ENCODE data around the gene IPO4.
A peak's percentile ranks its signal among the peaks of the same experiment; 100 is the strongest.

The IPO4 gene

GRCh38 chr14:24188251-24189058 is at the start of gene IPO4 (continued):
- TF ChIP-seq, protein P1, sequence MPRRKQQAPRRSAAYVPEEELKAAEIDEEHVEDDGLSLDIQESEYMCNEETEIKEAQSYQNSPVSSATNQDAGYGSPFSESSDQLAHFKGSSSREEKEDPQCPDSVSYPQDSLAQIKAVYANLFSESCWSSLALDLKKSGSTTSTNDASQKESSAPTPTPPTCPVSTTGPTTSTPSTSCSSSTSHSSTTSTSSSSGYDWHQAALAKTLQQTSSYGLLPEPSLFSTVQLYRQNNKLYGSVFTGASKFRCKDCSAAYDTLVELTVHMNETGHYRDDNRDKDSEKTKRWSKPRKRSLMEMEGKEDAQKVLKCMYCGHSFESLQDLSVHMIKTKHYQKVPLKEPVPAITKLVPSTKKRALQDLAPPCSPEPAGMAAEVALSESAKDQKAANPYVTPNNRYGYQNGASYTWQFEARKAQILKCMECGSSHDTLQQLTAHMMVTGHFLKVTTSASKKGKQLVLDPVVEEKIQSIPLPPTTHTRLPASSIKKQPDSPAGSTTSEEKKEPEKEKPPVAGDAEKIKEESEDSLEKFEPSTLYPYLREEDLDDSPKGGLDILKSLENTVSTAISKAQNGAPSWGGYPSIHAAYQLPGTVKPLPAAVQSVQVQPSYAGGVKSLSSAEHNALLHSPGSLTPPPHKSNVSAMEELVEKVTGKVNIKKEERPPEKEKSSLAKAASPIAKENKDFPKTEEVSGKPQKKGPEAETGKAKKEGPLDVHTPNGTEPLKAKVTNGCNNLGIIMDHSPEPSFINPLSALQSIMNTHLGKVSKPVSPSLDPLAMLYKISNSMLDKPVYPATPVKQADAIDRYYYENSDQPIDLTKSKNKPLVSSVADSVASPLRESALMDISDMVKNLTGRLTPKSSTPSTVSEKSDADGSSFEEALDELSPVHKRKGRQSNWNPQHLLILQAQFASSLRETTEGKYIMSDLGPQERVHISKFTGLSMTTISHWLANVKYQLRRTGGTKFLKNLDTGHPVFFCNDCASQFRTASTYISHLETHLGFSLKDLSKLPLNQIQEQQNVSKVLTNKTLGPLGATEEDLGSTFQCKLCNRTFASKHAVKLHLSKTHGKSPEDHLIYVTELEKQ (tag by site-specific recombination; IDR thresholded peaks at IDR 0.05; ENCODE audit: borderline replicate concordance): peak; percentile 84
- TF ChIP-seq ZNF433 (tag by site-specific recombination; IDR thresholded peaks at IDR 0.05; ENCODE audit: low read depth) (no peak), ZNF24 (tag by site-specific recombination; IDR thresholded peaks at IDR 0.05) (peak; percentile 93), ZNF645 (tag by site-specific recombination; IDR thresholded peaks at IDR 0.05) (no peak), ZBTB10 (tag by site-specific recombination; IDR thresholded peaks at IDR 0.05) (no peak), KLF7 (tag by site-specific recombination; IDR thresholded peaks at IDR 0.05; ENCODE audit: borderline replicate concordance) (peak; percentile 98), ZNF248 (tag by site-specific recombination; IDR thresholded peaks at IDR 0.05) (no peak), AEBP2 (tag by site-specific recombination; IDR thresholded peaks at IDR 0.05; ENCODE audit: borderline replicate concordance) (no peak), ZNF785 (tag by site-specific recombination; IDR thresholded peaks at IDR 0.05) (no peak), ZBTB17 (tag by site-specific recombination; IDR thresholded peaks at IDR 0.05) (peak; percentile 91), ZNF423 (tag by site-specific recombination; IDR thresholded peaks at IDR 0.05) (no peak; the same call in 1 of the 2 replicates), ZNF692 (tag by site-specific recombination; IDR thresholded peaks at IDR 0.05) (peak; percentile 82), ZNF626 (tag by site-specific recombination; IDR thresholded peaks at IDR 0.05) (no peak), ZNF292 (tag by site-specific recombination; IDR thresholded peaks at IDR 0.05; ENCODE audit: borderline replicate concordance, low read depth) (no peak), ZNF549 (tag by site-specific recombination; IDR thresholded peaks at IDR 0.05) (no peak), ZNF155 (tag by site-specific recombination; IDR thresholded peaks at IDR 0.05) (no peak), GLI2 (tag by site-specific recombination; IDR thresholded peaks at IDR 0.05; ENCODE audit: borderline replicate concordance, low read depth) (no peak; the same call in 1 of the 2 replicates), GFI1B (tag by site-specific recombination; IDR thresholded peaks at IDR 0.05) (0 out of 2 replicates have a peak, but pooled peaks have one; percentile 27), ZNF169 (tag by site-specific recombination; IDR thresholded peaks at IDR 0.05) (no peak), ZFP69B (tag by site-specific recombination; IDR thresholded peaks at IDR 0.05) (peak; percentile 73; the same call in 1 of the 2 replicates), ZFP3 (tag by site-specific recombination; IDR thresholded peaks at IDR 0.05; ENCODE audit: low read depth) (no peak)
- TF ChIP-seq, protein P2, sequence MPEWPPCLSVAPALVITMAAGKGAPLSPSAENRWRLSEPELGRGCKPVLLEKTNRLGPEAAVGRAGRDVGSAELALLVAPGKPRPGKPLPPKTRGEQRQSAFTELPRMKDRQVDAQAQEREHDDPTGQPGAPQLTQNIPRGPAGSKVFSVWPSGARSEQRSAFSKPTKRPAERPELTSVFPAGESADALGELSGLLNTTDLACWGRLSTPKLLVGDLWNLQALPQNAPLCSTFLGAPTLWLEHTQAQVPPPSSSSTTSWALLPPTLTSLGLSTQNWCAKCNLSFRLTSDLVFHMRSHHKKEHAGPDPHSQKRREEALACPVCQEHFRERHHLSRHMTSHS (tag by site-specific recombination; IDR thresholded peaks at IDR 0.05): no peak
- TF ChIP-seq, protein P3, sequence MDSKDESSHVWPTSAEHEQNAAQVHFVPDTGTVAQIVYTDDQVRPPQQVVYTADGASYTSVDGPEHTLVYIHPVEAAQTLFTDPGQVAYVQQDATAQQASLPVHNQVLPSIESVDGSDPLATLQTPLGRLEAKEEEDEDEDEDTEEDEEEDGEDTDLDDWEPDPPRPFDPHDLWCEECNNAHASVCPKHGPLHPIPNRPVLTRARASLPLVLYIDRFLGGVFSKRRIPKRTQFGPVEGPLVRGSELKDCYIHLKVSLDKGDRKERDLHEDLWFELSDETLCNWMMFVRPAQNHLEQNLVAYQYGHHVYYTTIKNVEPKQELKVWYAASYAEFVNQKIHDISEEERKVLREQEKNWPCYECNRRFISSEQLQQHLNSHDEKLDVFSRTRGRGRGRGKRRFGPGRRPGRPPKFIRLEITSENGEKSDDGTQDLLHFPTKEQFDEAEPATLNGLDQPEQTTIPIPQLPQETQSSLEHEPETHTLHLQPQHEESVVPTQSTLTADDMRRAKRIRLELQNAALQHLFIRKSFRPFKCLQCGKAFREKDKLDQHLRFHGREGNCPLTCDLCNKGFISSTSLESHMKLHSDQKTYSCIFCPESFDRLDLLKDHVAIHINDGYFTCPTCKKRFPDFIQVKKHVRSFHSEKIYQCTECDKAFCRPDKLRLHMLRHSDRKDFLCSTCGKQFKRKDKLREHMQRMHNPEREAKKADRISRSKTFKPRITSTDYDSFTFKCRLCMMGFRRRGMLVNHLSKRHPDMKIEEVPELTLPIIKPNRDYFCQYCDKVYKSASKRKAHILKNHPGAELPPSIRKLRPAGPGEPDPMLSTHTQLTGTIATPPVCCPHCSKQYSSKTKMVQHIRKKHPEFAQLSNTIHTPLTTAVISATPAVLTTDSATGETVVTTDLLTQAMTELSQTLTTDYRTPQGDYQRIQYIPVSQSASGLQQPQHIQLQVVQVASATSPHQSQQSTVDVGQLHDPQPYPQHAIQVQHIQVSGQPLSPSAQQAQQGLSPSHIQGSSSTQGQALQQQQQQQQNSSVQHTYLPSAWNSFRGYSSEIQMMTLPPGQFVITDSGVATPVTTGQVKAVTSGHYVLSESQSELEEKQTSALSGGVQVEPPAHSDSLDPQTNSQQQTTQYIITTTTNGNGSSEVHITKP (tag by site-specific recombination; IDR thresholded peaks at IDR 0.05): peak; percentile 45; the same call in 1 of the 2 replicates
